GM18907 (cell line): ENCODE data around the gene B4GALT6.

Source experiments
- ATAC-seq: cut with Tn5 transposase; IDR thresholded peaks from one replicate; pipeline ENCODE4 v1.9.1; 2021; ENCODE audit warnings: mild to moderate bottlenecking, moderate library complexity; ENCODE audit not compliant: unreplicated experiment

The B4GALT6 gene

DNA sequence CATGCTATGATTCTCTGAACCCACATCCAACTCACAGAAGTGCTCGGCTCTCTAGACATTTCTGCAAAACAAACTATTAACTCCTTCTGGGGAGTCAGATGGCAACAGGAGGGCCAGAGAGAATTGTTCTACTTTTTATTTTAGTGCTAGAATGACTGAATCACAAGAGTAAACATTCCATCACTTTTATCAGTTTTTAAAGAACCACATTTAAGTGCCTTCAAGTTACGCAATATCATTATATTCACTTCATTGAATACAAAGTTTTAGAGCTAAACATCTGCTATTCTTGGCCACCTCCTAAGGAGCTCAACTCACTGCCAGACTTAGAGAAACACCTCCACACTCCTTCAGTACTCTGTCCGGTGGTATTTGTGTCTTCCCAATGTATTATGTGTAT, 22.4 kb downstream of the B4GALT6 start:
- ATAC-seq = no peak

DNA sequence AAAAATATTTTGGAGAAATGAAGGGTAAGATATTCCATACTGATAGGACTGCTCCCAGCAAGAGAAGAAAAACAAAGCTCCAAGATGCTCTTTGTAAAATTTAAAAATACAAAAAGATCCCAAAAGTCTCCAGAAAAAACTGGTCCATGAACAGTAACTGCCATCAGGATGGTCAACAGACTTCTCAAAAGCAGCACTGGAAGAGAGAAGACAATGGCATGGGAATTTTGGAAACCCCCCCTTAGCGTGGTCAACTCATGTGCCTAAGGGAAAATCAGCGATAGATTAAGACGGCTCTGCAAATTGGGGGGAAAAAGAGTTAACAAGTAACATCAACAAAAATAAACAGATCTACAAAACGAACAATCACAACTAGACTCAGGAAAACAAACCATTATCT, 23.6 kb downstream of the B4GALT6 start:
- no peak for ATAC-seq

- no peak for ATAC-seq
Measured at GRCh38 chr18:31659576-31660177, 24.7 kb downstream of the B4GALT6 start.

DNA sequence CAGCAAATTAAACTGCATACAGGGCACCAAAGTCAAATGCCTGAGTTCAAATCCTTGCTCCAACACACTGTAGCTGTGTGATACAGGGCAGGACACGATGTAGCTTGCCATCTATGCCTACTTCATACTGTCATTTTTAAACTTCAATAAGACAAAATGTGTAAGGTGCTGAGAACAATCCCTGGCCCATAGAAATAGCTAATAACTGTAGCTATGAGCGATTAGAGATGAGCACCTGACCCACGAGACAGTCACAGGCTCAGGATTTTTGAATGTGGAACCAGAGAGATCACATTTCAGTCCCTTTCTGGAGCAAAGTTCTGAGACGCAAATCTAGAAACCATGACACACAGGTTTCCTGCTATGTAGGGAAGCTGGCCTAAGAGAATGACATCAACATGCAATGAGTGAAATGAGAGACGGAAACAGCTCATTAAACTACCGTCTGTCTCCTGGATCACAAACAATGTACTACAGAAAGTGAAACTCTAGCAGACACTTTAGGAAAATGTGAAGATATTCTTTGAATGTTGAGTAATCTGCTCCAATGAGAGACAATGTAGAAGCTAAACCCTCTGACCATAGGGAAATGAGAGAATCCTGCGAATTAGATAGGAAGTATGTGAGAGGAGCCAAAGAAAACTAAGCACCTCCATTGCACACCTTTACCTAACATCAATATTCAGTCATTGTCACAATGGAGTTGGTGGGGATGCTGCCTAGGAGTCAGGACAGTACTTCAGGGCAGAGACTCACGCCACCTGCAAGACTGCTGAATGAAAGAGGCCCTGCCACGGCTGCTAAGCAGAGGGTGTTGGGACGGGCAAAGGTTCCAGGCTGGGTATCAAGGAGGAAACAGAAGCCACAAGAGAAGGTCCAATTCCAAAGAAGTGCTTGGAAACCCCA, 25.5 kb downstream of the B4GALT6 start:
- peak; percentile 81 for ATAC-seq

DNA sequence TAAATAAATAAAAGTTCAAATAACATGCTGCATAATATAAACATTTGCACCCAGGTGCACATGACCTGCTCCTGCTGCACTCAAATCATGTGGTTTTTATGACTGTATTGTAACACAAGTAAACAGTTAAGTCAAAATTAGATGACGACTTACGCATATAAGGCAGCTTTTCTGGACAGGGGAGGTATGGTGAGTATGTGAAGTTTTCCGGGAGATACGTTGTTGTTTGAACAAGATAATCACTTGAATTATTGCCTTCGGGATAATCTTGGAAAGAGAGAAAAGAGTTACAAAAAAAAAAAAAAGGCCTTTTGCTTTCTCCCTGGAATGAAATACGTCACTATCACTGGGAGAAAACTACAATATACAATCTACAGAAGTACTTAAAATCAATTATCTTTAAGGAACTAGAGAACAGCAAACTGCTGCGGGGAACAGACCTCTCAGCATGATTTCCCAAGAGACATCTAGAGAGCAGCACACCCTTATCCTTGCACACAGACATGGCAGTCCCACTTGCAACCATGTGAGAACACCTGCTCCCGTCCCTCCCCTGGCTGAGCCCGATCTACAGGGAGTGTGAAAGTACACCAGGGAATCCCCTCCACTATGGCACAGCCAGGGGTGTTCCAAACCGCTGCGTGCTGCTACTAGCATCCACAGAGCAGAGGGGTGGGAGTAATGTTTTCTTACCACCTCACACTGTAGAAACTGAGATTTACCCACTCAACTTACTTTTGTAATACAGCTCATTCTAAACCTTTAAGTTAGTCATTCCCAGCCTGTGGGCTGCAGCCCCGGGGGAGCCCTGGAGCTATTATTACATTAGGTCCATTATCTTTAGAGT, 26.3 kb downstream of the B4GALT6 start:
- ATAC-seq = peak; percentile 85

- no peak for ATAC-seq
Measured at GRCh38 chr18:31656754-31657153, 27.6 kb downstream of the B4GALT6 start.

GRCh38 chr18:31655354-31655753, 29.0 kb downstream of the B4GALT6 start:
- no peak for ATAC-seq

GRCh38 chr18:31652877-31653276, 31.5 kb downstream of the B4GALT6 start:
- ATAC-seq = no peak

DNA sequence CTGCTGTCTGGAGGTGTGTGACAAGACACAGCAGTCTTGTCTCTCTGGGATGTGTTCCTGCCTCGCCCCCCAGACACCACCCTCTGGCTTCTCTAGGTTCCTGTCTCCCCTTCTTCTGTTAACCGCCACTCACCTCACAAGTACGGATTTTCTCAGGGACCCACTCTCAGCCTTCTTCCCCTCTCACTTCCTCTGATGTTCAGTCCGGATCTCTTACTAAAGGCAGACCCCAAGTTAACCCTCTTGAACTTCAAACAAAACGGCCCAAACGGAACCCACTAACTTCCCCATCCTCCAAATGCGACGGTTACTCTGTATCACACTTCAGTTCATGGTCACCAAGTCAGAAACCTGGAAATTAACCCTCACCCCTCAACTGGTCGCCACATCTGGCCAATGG, 32.0 kb downstream of the B4GALT6 start:
- no peak for ATAC-seq

DNA sequence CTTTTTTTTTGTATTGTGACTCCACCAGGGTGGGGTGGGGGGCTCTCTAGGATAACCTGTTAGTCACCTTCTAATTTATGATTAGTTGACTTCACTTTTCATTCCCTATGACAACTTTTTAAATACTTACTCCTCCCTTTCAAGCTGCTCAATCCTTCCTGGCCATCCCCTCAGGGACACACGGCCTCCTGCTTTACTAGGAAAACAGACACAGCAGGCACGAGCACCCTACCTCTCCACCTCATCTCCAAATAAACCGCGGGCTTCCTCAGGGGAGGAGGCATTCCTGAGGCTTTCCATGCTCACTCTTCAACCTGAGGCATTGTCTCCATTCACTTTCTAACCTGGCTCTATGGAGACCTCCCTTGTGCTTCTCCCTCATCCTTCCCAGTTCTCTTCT, 33.0 kb downstream of the B4GALT6 start:
- ATAC-seq = no peak

DNA sequence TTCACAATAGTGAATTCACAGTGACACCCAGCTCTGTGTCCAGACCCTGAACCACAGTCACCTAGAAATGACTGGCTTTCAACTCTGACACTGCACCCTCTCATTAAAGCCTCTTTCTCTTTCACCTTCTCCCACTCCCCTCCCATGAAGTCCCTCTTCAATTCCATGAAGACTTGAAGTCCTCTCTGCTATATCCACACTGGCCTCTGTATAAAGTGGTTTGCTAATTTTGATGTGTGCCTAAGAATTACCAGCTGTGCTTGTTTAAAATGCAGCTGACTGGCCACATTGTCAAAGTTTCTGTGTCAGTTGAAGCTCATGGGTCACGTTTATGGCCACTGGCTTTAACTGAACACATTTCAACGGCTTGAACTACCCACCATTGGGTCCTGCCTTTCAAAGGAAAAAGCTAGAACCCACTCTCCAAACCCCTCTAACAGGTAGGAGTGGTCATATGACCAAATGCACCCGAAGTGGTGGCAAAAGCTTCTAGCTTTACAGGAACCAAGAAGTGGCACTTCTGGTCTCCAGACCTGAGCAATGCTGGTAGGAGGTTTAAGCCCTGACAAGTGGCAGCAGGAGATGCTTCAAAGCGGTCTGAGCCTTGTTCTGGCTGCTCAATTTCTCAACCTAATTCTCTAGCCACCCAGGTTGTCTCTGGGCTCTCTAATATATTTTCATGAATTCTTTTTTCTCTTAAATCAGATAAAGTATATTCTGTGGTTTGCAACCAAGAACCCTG, 34.2 kb downstream of the B4GALT6 start:
- peak; percentile 64 for ATAC-seq

DNA sequence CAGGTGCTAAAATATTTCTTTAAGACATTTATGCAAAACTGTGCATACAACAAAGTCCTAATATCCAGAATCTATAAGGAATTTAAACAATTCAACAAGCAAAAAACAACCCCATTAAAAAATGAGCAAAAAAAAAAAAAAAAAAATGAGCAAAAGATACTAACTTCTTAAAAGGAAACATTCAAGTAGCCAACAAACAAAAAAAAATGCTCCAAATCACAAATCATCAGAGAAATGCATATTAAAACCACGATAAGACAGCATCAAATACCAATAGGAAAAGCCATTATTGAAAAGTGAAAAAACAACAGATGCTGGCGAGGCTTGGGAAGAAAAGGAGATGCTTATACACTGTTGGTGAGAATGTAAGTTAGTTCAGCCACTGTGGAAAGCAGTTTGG, 34.9 kb downstream of the B4GALT6 start:
- ATAC-seq = no peak

DNA sequence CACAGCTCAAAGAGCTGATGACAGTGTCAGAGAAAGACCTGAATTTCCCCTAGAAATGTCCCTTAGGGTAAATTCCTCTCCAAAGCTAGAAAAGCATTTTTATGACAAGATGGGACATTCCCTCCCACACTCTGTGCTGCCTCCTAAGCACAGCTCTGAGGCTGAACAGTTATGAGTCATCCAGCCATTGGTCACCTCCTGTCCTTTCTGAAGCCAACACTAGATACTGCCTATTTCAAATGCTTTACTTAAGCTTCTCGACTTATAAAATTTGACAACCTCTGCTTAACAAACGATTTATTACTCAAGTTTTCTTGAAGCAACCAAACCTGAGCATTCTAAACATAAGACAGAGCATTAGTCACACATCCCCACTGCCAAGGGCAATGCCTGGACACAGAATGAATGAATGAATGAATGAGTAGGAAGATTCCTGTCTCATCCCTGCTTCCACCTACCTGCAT, 35.4 kb downstream of the B4GALT6 start:
- peak; percentile 76 for ATAC-seq

GRCh38 chr18:31648458-31648857, 35.9 kb downstream of the B4GALT6 start:
- ATAC-seq = no peak

- ATAC-seq = no peak
Measured at GRCh38 chr18:31647127-31647753, 37.1 kb downstream of the B4GALT6 start.

GRCh38 chr18:31646332-31647126, 37.9 kb downstream of the B4GALT6 start:
- no peak for ATAC-seq

DNA sequence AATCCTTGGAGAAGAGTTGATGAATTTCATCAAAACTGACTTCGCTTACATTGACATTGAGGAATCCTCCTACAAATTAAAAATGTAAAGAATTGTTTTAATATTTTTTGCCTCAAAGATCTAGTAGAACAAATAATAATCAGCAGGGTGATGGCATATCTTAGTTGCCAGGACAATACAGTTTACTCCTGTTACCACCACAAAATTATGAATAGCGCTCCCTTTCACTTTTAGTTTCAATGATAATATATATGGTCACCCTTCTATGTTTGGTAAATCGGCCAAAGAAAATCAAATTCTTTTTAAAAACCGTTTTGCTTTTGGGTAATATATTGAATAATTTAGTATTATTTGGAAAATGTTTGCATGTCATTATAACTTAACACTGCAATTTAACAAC, 39.0 kb downstream of the B4GALT6 start:
- no peak for ATAC-seq

- no peak for ATAC-seq
Measured at GRCh38 chr18:31643003-31643402, 41.4 kb downstream of the B4GALT6 start.

DNA sequence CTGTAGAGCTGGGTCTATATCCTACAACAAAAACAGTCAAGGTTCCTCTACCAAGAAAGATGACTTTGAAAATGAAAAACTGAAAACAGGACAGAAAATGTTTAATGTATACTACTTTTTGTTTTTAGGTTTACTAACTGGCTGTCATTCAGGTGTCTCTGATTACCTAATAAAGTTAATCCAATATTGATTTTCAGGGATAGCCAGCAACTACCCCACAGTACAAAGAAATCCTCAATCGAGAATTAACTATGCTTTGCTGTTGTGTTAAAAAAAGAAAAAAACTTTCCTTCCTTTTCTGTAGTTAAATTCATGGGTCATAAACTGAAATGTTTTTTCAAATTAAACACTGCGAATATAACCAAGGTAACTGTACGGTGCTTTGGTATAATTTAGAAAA, 46.9 kb downstream of the B4GALT6 start:
- ATAC-seq = no peak
